Duodenal mucosa (tissue), 2 donors: ENCODE results near the gene ULK4.
"Not testable (repeated sequence)": the region's sequence is repeated elsewhere in the genome, so short reads cannot be mapped to it uniquely, and the experiment has no call there.

Source experiments
- H3K27ac ChIP-seq: one replicate; pipeline ENCODE4 v1.7.0; 2013; ENCODE audit warnings: low read depth, low read length
- H3K27me3 ChIP-seq, 2 donors: one replicate each; pipeline ENCODE4 v1.7.0; 2013; ENCODE audit warnings: low read length in 2 of 2, control low read depth in 1 of 2; ENCODE audit not compliant: insufficient read depth in 2 of 2, control insufficient read depth in 1 of 2
- H3K36me3 ChIP-seq, 2 donors: one replicate each; pipeline ENCODE4 v1.7.0; 2013; ENCODE audit warnings: low read length in 2 of 2, control low read depth in 1 of 2; ENCODE audit not compliant: insufficient read depth in 2 of 2, control insufficient read depth in 1 of 2
- H3K4me1 ChIP-seq, 2 donors: one replicate each; pipeline ENCODE4 v1.7.0; 2013; ENCODE audit warnings: low read length in 2 of 2, control low read depth in 1 of 2; ENCODE audit not compliant: insufficient read depth in 2 of 2, control insufficient read depth in 1 of 2
- H3K4me3 ChIP-seq, 2 donors: one replicate each; pipeline ENCODE4 v1.7.0; 2013; ENCODE audit warnings: low read length in 2 of 2, low read depth in 1 of 2
- H3K9ac ChIP-seq, 2 donors: one replicate each; pipeline ENCODE4 v1.7.0; 2013; ENCODE audit warnings: low read length in 2 of 2, low read depth in 1 of 2
- H3K9me3 ChIP-seq, 2 donors: one replicate each; pipeline ENCODE4 v1.7.0; 2013; ENCODE audit warnings: low read length in 2 of 2, control low read depth in 1 of 2; ENCODE audit not compliant: control insufficient read depth in 1 of 2

Gene ULK4

DNA sequence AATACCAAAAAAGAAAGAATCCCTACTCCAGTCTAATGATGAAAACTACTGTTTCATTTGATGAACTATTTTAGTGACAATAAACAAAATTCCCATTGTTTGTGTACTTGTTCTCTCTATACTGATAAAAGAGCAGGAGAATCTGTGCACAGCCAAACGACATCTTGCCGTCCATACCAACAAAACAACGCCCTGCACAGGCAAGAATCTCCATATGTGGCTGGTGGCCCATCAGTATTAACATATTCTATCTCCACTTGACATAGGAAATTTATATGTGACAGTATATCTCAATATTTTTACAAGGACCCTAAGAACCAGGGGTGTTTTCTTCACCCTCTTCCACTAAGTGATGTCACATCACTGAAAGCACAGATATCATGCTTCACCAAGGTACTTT lies 279.5 kb downstream of the ULK4 start:
- no peaks in the 10 kb centered on the region for H3K27me3 ChIP-seq

DNA sequence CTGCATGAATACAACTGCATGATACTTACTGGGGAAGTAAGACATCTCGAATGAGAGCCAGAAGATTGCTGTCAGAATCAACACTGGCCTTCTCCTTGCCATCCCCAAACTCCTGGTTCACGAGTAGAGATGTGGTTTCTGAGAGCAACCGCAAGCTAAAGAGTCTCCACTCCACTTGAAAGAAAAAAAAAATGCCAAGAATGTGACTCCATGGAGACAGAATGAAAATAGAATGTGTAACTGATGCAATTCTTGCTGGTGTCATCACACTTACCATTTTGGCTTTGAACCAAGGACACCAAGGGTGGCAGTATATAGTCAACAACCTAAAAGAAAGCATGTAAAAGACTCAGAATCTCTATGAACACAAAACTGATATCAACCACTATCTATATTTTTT lies 280.4 kb downstream of the ULK4 start:
- H3K9me3 ChIP-seq, result no peaks in the 10 kb centered on the region
- no peak overlapping the region for H3K4me3 ChIP-seq
- H3K27ac ChIP-seq, result no peak overlapping the region
- peaks cover 11 to 23% of the 10 kb centered on the region in 2 donors for H3K4me1 ChIP-seq
- no peaks in the 10 kb centered on the region for H3K27me3 ChIP-seq
- no peak overlapping the region for H3K9ac ChIP-seq
- no peaks in the 10 kb centered on the region for H3K36me3 ChIP-seq

More for the DNA sequence above, 279.5 kb downstream of the ULK4 start:
- Histone ChIP-seq H3K9me3 (no peaks in the 10 kb centered on the region), H3K4me1 (peaks cover 11 to 23% of the 10 kb centered on the region in 2 donors), H3K4me3 (no peak overlapping the region), H3K27ac (no peak overlapping the region), H3K9ac (no peak overlapping the region), H3K36me3 (no peaks in the 10 kb centered on the region)

DNA sequence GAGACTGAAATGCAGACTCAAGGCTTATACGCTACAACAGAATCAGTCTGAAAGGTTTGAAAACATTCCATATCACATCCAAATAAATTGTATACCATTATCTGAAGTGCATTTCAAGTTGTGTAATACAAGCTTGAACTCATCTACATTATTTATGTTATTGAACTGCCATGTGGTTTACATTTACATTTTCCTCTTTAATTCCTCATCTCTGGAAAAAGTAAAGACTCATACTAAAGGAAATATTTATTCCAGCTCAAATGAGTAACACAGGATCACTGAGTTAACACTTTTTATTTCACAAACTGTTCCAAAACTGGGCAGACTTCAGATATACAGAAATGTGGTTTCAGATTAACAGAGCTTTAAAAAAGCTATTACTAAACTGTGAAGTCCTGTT lies 282.5 kb downstream of the ULK4 start:
- no peak overlapping the region for H3K4me3 ChIP-seq
- no peaks in the 10 kb centered on the region for H3K9me3 ChIP-seq
- no peak overlapping the region for H3K9ac ChIP-seq
- H3K27me3 ChIP-seq, result no peaks in the 10 kb centered on the region
- no peaks in the 10 kb centered on the region for H3K36me3 ChIP-seq
- peaks cover 11 to 16% of the 10 kb centered on the region in 2 donors for H3K4me1 ChIP-seq
- H3K27ac ChIP-seq, result no peak overlapping the region

- not testable (repeated sequence) for H3K9ac ChIP-seq, H3K4me3 ChIP-seq, H3K36me3 ChIP-seq, H3K4me1 ChIP-seq, H3K9me3 ChIP-seq, H3K27me3 ChIP-seq, H3K27ac ChIP-seq
These were observed 286.8 kb downstream of the ULK4 start for GRCh38 chr3:41675102-41675501.

GRCh38 chr3:41674449-41674848 lies 287.5 kb downstream of the ULK4 start:
- Histone ChIP-seq H3K4me1 (no peaks in the 10 kb centered on the region), H3K27me3 (no peaks in the 10 kb centered on the region), H3K4me3 (no peak overlapping the region), H3K9ac (no peak overlapping the region), H3K9me3 (no peaks in the 10 kb centered on the region), H3K27ac (no peak overlapping the region), H3K36me3 (no peaks in the 10 kb centered on the region)

- Histone ChIP-seq H3K27ac (no peak overlapping the region), H3K9me3 (no peaks in the 10 kb centered on the region), H3K4me3 (no peak overlapping the region), H3K9ac (no peak overlapping the region), H3K4me1 (no peaks in the 10 kb centered on the region), H3K27me3 (no peaks in the 10 kb centered on the region), H3K36me3 (no peaks in the 10 kb centered on the region)
These were observed 288.3 kb downstream of the ULK4 start for GRCh38 chr3:41673650-41674049.

DNA sequence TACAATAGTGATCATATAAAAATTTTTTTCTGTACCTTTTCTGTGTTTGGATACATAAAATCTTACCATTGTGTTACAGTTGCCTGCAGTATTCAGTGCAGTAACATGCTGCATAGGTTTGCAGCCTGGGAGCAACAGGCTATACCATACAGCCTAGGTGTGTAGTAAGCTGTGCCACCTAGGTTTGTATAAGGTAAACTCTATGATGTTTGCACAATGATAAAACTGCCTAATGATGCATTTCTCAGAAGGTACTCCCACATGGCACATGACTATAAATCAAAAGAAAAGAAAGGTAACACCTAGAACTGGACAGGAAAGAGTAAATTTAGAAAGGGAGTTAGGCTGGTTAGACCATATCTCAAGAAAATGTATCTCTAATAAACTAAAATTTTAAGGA lies 293.5 kb downstream of the ULK4 start:
- no peak overlapping the region for H3K9ac ChIP-seq
- H3K4me3 ChIP-seq, result no peak overlapping the region
- peaks cover 0 to 5% of the 10 kb centered on the region in 2 donors for H3K9me3 ChIP-seq
- H3K36me3 ChIP-seq, result peaks cover 0 to 6% of the 10 kb centered on the region in 2 donors
- no peak overlapping the region for H3K27ac ChIP-seq
- no peaks in the 10 kb centered on the region for H3K27me3 ChIP-seq
- no peaks in the 10 kb centered on the region for H3K4me1 ChIP-seq

DNA sequence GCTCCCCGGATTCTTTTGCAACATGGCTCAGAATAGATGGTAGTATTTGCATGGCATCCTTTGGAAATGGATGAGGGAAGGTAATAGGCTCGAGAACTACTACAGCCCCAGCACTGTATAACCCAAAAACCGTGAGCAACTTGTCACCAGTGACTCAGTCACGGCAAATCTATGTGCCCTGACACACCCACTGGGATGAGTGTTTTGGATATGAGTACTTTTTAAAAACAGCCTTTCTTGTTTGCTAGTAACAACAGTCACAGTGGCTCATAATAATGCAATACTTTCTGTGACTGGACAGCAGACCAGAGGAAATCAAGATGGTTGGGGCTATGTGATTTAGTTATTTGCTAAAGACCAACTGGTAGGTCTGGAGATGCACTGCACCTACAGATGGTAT lies 299.6 kb downstream of the ULK4 start:
- H3K9ac ChIP-seq, result no peak overlapping the region
- H3K4me1 ChIP-seq, result no peaks in the 10 kb centered on the region
- no peak overlapping the region for H3K4me3 ChIP-seq
- H3K27ac ChIP-seq, result no peak overlapping the region
- no peaks in the 10 kb centered on the region for H3K27me3 ChIP-seq
- H3K9me3 ChIP-seq, result peaks cover 0 to 5% of the 10 kb centered on the region in 2 donors
- peaks cover 0 to 6% of the 10 kb centered on the region in 2 donors for H3K36me3 ChIP-seq

DNA sequence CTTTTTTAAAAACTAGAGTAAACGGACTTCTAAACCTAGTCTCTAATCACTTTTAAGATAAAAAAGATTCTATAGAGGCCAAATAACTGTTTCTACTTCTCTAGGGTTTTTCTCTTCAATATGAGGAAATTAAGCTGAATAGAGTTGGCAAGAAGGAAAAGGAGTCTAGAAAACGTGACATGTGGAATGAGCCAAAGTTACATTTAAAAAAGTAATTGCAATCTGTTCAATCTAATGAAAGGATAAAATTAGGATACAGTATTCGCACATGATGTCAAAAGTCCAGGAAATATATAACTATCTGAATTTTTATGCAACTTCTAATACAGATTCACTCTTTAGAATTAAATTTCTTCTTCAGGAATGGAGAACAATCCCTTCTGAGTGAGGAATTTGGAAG lies 300.1 kb downstream of the ULK4 start:
- no peak overlapping the region for H3K27ac ChIP-seq
- H3K36me3 ChIP-seq, result peaks cover 0 to 6% of the 10 kb centered on the region in 2 donors
- no peak overlapping the region for H3K4me3 ChIP-seq
- no peaks in the 10 kb centered on the region for H3K4me1 ChIP-seq
- H3K27me3 ChIP-seq, result no peaks in the 10 kb centered on the region
- peaks cover 0 to 5% of the 10 kb centered on the region in 2 donors for H3K9me3 ChIP-seq
- H3K9ac ChIP-seq, result no peak overlapping the region

DNA sequence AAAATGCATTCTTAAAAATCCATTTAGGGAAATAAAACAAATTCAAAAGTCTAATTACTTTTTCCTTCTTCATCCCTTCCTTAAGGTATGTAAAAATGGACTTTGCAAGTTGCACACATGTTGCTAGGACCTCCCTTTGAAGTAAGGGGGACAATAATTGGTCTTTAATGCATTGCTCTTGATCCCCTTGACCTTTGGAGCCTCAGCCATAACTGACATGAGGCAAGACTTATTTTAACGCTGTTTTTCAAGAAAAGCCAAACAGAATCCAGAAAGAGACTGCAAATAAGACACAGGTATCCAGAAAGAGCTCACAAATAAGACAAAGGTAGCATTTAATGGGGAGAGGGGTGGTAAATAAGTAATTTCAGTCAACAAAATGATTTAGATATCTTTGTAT lies 301.4 kb downstream of the ULK4 start:
- Histone ChIP-seq H3K9me3 (no peaks in the 10 kb centered on the region), H3K36me3 (no peaks in the 10 kb centered on the region), H3K27ac (no peak overlapping the region), H3K4me1 (no peaks in the 10 kb centered on the region), H3K4me3 (no peak overlapping the region), H3K27me3 (no peaks in the 10 kb centered on the region), H3K9ac (no peak overlapping the region)

- H3K27ac ChIP-seq, result no peak overlapping the region
- no peaks in the 10 kb centered on the region for H3K36me3 ChIP-seq
- H3K4me1 ChIP-seq, result no peaks in the 10 kb centered on the region
- H3K9ac ChIP-seq, result no peak overlapping the region
- H3K4me3 ChIP-seq, result no peak overlapping the region
- no peaks in the 10 kb centered on the region for H3K27me3 ChIP-seq
- H3K9me3 ChIP-seq, result no peaks in the 10 kb centered on the region
These were observed 308.2 kb downstream of the ULK4 start for GRCh38 chr3:41653571-41654239.
